GM06990 (cell line): Measurements from ENCODE around the gene TBX3.

Experiments
- DNase-seq: peaks from one replicate; pipeline ENCODE4 v3.0.0-alpha.2; 2011; ENCODE audit not compliant: insufficient read length; ENCODE audit errors: extremely low read depth
- H3K27me3 ChIP-seq: replicated peaks from 2 replicates; pipeline ENCODE4 v1.6.0; 2011; ENCODE audit warnings: low read length; ENCODE audit not compliant: control insufficient read depth, insufficient read depth
- H3K36me3 ChIP-seq: 2 replicates; pipeline ENCODE4 v1.5.1; 2011; ENCODE audit warnings: low read length; ENCODE audit not compliant: control insufficient read depth, insufficient read depth
- H3K4me3 ChIP-seq: replicated peaks from 2 replicates; pipeline ENCODE4 v1.5.1; 2011; ENCODE audit warnings: low read depth, mild to moderate bottlenecking, control low read depth, low read length
- TF ChIP-seq, protein P1 (sequence below): IDR thresholded peaks from 2 replicates; pipeline ENCODE4 v1.5.1; 2011; ENCODE audit warnings: low read length, control low read depth, mild to moderate bottlenecking, inconsistent platforms; ENCODE audit not compliant: insufficient read depth, poor library complexity, severe bottlenecking

TBX3 gene

DNA sequence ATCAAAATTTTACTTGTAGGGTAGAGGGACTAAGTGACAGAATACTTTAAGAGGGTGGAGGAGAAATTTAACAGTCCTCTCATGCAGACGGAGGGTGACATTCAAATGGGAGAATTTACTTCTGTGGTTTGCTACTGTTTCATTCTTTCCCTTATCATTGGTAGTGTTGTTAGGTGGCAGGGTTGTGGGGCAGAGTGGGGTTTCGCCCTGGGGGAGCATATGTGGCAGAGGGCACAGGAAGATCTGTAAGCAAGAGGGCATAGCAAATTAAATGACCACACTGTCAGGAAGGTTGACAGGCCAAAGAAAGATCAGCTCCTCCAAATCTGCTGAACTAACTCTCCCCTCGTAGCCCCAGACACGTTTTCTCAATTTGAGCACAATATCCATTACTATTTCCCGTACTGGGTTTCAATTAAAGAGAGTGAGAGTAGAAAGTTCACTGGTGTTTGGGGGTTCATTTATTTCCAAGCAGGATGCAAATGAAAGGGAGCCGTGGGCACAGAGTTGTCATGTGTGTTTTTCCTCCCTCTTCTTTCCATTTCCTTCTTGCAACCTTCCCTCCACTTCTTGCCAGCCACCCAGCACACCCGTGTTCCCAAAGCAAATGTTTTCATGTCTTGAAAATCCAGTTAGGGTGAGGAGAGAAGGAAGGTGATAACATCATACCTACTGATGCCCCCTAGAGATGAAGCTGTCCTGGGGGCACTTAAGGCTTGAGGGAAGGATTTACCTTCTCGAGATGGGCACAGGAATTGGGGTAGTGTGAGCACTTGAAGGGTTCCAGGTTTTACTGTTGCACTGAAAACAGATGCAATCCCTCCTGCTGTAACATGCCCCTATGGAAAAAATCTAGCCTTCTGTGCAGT, 6.5 kb upstream of the TBX3 start:
- DNase-seq = no peak
- no peaks in the 10 kb centered on the region for H3K36me3 ChIP-seq
- H3K27me3 ChIP-seq = no peaks in the 10 kb centered on the region; the same call in 1 of the 2 replicates
- no peak overlapping the region for H3K4me3 ChIP-seq
- TF ChIP-seq, protein P1, sequence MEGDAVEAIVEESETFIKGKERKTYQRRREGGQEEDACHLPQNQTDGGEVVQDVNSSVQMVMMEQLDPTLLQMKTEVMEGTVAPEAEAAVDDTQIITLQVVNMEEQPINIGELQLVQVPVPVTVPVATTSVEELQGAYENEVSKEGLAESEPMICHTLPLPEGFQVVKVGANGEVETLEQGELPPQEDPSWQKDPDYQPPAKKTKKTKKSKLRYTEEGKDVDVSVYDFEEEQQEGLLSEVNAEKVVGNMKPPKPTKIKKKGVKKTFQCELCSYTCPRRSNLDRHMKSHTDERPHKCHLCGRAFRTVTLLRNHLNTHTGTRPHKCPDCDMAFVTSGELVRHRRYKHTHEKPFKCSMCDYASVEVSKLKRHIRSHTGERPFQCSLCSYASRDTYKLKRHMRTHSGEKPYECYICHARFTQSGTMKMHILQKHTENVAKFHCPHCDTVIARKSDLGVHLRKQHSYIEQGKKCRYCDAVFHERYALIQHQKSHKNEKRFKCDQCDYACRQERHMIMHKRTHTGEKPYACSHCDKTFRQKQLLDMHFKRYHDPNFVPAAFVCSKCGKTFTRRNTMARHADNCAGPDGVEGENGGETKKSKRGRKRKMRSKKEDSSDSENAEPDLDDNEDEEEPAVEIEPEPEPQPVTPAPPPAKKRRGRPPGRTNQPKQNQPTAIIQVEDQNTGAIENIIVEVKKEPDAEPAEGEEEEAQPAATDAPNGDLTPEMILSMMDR = no peak

DNA sequence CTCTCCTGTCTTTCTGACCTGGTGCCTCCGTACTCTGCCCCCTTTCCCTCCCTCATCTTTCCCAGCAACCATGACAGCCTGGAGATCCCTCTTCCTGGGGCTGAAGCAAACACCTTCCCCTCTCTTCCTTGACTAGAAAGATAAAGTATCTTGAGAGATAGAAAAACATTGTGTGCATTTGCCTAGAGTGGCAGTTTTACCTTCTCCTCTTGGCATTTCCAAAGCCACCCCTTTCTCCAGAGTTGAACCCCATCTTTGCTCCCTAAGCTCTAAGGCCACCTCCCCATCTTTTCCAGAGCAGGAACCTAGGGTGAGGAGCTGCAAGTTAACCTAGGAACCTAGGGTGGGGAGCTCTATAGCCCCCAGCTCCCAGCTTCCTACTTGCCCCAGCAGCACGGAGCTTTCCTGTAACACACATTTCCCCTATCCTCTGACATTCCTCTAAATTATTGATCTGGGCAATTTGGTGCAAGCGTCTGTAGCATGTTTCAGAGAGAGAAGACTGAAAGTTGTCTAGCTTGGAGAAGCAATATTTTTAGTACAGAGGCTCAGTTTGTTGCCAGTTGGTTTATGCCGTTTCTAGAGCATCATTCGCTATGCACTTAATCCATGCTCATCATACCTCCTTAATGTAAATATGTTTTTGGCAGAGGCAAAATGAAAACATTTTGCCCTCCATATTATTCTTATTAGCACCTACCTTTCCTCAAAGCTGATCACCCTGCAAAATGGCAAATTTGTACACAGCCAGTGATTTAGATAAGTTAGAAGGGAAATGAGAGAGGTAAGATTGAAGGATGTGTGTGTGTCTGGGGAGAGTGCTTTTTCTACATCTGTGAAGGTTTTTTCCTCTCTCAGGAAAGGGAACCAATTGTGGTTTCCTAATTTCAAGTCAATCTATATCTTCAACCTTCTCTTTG, 5.4 kb upstream of the TBX3 start:
- Histone ChIP-seq H3K4me3 (no peak overlapping the region), H3K27me3 (no peaks in the 10 kb centered on the region; the same call in 1 of the 2 replicates)

DNA sequence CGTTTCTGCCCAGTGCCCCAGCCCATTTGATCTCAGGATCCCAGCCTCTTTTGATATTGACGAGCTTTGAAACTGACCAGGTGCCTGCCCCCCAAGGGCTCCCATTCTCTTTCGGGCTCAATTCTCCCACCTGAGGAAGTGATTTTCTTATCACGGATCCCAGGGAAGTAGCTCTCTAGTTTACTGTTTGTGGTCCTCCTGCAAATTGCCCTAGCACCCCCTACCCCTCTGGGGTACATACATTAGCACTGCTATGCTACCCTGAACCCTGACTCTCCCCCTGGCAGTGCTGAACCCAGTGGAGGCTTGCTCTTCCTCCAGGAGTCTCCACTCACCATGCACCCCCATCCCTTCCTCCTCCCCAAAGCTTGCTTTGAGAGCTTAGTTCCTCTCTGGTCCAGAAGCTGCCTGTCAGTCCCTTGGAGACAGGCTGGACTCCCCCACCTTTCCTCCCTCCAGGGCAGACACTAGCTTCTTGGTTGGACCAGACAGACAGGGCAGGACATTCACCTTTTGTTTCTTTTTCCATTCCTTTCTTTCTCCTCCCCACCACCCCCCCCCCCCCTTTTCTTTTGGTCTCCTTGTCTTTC, 4.4 kb upstream of the TBX3 start:
- TF ChIP-seq, protein P1 = no peak
- no peak overlapping the region for H3K4me3 ChIP-seq
- no peak for DNase-seq
- no peaks in the 10 kb centered on the region; the same call in 1 of the 2 replicates for H3K27me3 ChIP-seq
- no peaks in the 10 kb centered on the region for H3K36me3 ChIP-seq

More for the DNA sequence above, 5.4 kb upstream of the TBX3 start:
- TF ChIP-seq, protein P1 = no peak
- no peak for DNase-seq
- no peaks in the 10 kb centered on the region for H3K36me3 ChIP-seq

DNA sequence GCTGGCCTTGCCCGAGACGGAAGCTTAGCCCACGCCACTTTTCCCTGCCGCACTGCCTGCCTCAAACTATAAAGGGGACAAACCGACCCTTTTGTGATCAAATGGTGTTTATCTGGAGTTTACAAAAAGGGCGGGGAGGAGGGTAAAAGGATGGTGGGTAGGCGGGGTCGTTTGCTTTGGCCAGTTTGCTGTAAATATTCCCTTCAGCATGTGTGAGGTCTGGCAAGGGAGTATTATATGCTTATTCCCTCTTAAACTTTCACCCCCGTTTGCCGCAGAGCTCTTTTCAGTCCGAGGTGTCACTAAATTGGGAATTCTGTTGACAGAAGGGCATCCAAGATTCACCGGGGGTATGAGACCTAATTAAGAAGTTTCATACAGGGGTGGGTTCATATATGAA, 3.8 kb upstream of the TBX3 start:
- DNase-seq = no peak
- Histone ChIP-seq H3K27me3 (no peaks in the 10 kb centered on the region; the same call in 1 of the 2 replicates), H3K4me3 (no peak overlapping the region), H3K36me3 (no peaks in the 10 kb centered on the region)
- TF ChIP-seq, protein P1 = no peak

DNA sequence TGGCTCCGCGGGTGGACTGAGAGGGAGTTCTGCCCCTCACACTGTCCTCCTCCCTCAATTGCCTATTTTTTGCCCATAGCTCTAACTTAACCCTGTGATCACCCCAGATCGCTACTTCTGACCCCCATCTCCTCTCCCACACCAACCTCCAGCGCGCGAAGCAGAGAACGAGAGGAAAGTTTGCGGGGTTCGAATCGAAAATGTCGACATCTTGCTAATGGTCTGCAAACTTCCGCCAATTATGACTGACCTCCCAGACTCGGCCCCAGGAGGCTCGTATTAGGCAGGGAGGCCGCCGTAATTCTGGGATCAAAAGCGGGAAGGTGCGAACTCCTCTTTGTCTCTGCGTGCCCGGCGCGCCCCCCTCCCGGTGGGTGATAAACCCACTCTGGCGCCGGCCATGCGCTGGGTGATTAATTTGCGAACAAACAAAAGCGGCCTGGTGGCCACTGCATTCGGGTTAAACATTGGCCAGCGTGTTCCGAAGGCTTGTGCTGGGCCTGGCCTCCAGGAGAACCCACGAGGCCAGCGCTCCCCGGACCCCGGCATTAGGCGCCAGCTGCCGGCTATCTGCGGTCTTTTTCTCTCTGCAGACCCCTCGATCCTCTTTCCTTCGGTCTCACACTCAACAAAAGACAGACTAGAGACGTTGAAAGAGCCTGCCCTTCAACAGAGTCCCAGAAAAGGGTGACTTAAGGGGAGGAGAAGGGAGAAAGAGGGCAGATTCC, 3.0 kb upstream of the TBX3 start:
- Histone ChIP-seq H3K36me3 (no peaks in the 10 kb centered on the region), H3K27me3 (no peaks in the 10 kb centered on the region; the same call in 1 of the 2 replicates), H3K4me3 (no peak overlapping the region)
- no peak for DNase-seq
- TF ChIP-seq, protein P1 = no peak
